Measurements from ENCODE around the gene CALN1. TPM values are rescaled to one million over a fixed set of nuclear protein-coding genes. Genes with fewer than 3 reads are reported as not detected.

The CALN1 gene
- total and polyA plus RNA-seq, 7 donors, result under 0.01 TPM; not detected in 5

GRCh38 chr7:71787513-71787912 is 624.6 kb downstream of the CALN1 start:
- no peak for DNase-seq

DNA sequence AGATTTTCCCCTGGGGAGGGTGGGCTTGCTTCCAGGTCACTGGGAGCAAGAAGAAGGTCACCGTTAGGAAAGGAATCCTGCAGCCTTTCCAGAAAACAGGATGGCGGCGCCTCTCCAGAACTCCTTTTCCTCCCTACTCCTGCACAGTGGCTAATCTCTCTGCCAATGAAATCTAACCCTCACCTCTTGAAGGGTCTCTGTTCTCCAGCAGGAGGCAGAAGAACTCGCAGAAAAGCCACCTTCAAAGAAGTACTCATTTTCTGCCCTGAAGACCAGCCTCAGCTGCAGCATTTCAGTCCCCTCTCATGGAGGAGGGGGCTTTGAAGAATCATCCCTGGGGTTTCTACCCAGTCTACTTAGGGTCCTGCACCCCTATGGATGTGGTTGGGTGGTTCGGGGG is 626.9 kb downstream of the CALN1 start:
- no peak for DNase-seq
- Histone ChIP-seq H3K36me3 (no peaks in the 10 kb centered on the region), H3K27ac (no peak overlapping the region), H3K9me3 (peaks cover 0 to 19% (median 10%) of the 10 kb centered on the region in 4 donors), H3K4me1 (no peaks in the 10 kb centered on the region), H3K27me3 (no peaks in the 10 kb centered on the region), H3K4me3 (no peak overlapping the region)
- intact Hi-C loops (cut with DNase I), result no loop called here
- WGBS, 2 donors, result 80 to 87% methylated on average over 5 of the region's 5 CpGs
- TF ChIP-seq POLR2A (IDR thresholded peaks at IDR 0.05), result no peak
- no peak for TF ChIP-seq EP300 (IDR thresholded peaks at IDR 0.05)
- no peak for TF ChIP-seq POLR2AphosphoS5 (IDR thresholded peaks at IDR 0.05)
- TF ChIP-seq CTCF (IDR thresholded peaks at IDR 0.05), result no peak

More at GRCh38 chr7:71787513-71787912, 624.6 kb downstream of the CALN1 start:
- H3K27me3 ChIP-seq, result no peaks in the 10 kb centered on the region
- H3K27ac ChIP-seq, result no peak overlapping the region
- no peaks in the 10 kb centered on the region for H3K36me3 ChIP-seq
- H3K4me1 ChIP-seq, result no peaks in the 10 kb centered on the region
- 96% methylated on average over 15 of the region's 15 CpGs for WGBS, 2 donors
- intact Hi-C loops (cut with DNase I), result no loop called here
- H3K4me3 ChIP-seq, result no peak overlapping the region
- TF ChIP-seq EP300 (IDR thresholded peaks at IDR 0.05) (no peak), POLR2AphosphoS5 (IDR thresholded peaks at IDR 0.05) (no peak), POLR2A (IDR thresholded peaks at IDR 0.05) (no peak), CTCF (IDR thresholded peaks at IDR 0.05) (no peak)
- H3K9me3 ChIP-seq, result peaks cover 0 to 23% (median 10%) of the 10 kb centered on the region in 4 donors

DNA sequence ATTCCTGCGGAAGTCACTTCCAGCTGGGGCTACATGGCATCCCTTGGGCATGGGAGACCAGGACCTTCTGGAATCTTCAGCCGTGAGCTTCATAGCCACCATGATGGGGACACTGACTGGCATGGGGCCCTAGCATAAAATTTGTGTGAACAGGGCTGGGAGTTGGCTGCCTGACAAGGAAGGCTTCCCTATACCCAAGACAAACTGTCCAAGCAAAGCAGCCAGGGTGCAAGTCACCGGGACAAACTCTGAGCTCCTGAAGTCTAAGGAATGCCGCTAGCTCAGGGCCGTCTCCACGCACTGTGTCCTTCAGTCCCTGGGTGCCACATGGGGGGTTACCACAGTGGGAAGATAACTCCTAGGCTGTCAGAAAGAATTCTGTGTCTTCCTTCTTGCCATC is 627.4 kb downstream of the CALN1 start:
- Histone ChIP-seq H3K4me3 (no peak overlapping the region), H3K36me3 (no peaks in the 10 kb centered on the region), H3K4me1 (no peaks in the 10 kb centered on the region), H3K27ac (no peak overlapping the region), H3K9me3 (peaks cover 0 to 18% (median 10%) of the 10 kb centered on the region in 4 donors), H3K27me3 (no peaks in the 10 kb centered on the region)
- 94% methylated on average over 6 of the region's 6 CpGs for WGBS, 2 donors
- DNase-seq, result no peak
- intact Hi-C loops (cut with DNase I), result no loop called here
- TF ChIP-seq POLR2A (IDR thresholded peaks at IDR 0.05), result no peak
- TF ChIP-seq POLR2AphosphoS5 (IDR thresholded peaks at IDR 0.05), result no peak
- no peak for TF ChIP-seq EP300 (IDR thresholded peaks at IDR 0.05)
- no peak for TF ChIP-seq CTCF (IDR thresholded peaks at IDR 0.05)

DNA sequence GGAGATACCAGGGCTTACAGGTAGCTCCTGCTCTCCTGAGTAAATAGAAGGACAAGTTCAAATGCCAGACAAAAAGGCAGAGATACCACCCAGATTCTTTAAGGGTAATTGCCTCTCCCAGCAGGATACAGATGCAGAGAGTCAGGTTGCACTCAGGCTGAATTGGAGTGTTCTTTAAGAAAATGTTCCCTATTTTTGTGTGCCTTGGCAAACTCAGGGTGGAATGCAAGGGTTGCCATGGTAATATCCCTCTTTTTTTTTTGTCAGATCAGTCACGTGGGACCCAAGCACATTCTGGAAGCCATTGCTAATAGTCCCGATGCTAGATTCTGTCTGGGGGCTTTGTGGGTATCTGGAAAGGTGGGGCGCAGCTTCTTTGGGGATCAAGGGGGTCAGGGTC is 628.0 kb downstream of the CALN1 start:
- Histone ChIP-seq H3K4me3 (no peak overlapping the region), H3K9me3 (peaks cover 0 to 16% (median 8%) of the 10 kb centered on the region in 4 donors), H3K27me3 (no peaks in the 10 kb centered on the region), H3K36me3 (no peaks in the 10 kb centered on the region), H3K27ac (no peak overlapping the region), H3K4me1 (no peaks in the 10 kb centered on the region)
- TF ChIP-seq EP300 (IDR thresholded peaks at IDR 0.05) (no peak), POLR2A (IDR thresholded peaks at IDR 0.05) (no peak), CTCF (IDR thresholded peaks at IDR 0.05) (no peak), POLR2AphosphoS5 (IDR thresholded peaks at IDR 0.05) (no peak)
- 49 to 67% methylated on average over 3 of the region's 3 CpGs for WGBS, 2 donors
- intact Hi-C loops (cut with DNase I), result no loop called here
- DNase-seq, result no peak

GRCh38 chr7:71783779-71784178 is 628.4 kb downstream of the CALN1 start:
- Histone ChIP-seq H3K27me3 (no peaks in the 10 kb centered on the region), H3K9me3 (peaks cover 0 to 16% (median 8%) of the 10 kb centered on the region in 4 donors), H3K4me1 (no peaks in the 10 kb centered on the region), H3K4me3 (no peak overlapping the region), H3K36me3 (no peaks in the 10 kb centered on the region), H3K27ac (no peak overlapping the region)
- no peak for TF ChIP-seq CTCF (IDR thresholded peaks at IDR 0.05)
- no peak for TF ChIP-seq EP300 (IDR thresholded peaks at IDR 0.05)
- no peak for TF ChIP-seq POLR2AphosphoS5 (IDR thresholded peaks at IDR 0.05)
- no peak for TF ChIP-seq POLR2A (IDR thresholded peaks at IDR 0.05)
- WGBS, 2 donors, result 59 to 78% methylated on average over 3 of the region's 3 CpGs
- no peak for DNase-seq
- intact Hi-C loops (cut with DNase I), result no loop called here
